ENCODE results near the gene GLRX3.
A peak's percentile ranks its signal among the peaks of the same experiment; 100 is the strongest.

GLRX3 gene

DNA sequence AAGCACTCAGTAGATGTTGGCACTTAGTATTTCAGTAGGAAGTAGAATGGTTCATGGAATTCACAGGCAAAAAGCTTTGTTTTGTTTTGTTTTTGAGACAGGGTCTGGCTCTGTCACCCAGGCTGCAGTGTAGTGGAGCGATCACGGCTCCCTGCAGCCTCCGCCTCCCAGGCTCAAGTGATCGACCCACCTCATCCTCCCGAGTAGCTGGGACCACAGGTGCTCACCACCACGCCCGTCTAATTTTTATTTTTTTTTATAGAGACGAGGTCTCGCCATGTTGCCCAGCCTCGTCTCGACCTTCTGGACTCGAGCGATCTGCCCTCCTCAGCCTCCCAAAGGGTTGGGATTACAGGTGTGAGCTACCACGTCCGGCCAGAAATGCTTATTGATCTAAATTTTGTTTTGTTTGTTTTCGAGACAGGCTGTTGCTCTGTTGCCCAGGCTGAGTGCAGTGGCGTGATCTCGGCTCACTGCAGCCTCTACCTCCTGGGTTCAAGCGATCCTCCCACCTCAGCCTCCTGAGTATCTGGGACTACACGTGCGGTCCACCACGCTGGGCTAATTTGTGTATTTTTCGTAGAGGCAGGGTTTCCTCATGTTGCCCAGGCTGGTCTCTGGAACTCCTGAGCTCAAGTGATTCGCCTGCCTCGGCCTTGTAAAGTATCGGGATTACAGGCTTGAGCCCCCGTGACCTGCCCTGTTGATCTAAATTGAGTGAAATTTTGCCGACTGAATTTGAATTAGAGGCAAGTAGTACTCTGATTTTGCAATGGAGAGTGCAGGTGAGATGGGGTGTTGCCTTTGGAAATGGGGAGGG, 1.7 kb downstream of the GLRX3 start:
- DNase-seq: no peak

DNA sequence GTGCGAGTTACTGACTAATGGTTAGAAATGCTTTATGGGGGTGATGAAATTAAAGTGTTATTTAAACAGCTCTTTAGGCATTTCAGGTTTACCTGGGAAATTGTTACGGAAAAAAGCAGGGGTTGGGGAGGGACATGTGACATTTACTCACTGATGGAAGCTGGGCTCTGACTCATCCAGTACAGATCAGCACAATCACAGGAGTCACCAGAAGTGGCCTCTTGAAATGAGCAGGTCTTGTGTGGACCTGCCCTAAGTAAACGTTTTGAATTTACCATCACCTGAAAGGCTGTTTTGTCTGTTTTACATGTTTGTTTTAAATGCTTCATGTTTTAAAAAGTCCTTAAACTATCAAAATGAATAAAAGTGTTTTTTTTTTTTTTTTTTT, 2.3 kb downstream of the GLRX3 start:
- no peak for DNase-seq

DNA sequence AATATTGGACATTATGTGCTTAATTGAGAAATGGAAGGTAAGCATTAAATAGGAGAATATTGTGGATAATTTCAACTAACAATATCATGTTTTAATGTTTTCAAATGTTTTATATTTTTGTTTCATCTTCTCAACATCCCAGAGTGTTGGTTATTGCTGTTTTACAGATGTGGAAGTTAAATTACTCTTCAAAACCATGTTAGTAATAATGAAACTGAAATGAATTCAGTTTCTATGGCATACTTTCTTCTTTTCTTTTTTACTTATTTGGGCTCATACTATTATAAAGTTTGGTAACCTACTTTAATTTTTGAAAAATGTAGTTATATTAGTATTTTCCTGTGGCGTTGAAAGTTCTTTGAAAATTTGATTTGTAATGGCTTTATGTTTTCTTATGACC, 4.2 kb downstream of the GLRX3 start:
- no peak for DNase-seq

DNA sequence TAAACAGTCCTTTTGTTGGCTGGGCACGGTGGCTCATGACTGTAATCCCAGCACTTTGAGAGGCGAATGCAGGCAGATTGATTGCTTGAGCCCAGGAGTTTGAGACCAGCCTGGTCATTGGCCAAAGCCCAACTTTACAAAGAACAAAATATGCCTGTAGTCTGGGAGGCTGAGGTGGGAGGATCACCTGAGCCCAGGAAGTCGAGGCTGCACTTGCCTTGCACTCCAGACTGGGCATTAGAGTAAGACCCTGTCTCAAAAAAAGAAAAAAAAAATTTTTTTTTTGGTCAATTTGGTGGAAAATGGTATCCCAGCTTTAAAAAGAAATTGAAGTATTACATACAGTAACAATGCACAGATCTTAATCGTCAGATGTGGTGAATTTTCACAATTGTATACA, 4.8 kb downstream of the GLRX3 start:
- no peak for DNase-seq

DNA sequence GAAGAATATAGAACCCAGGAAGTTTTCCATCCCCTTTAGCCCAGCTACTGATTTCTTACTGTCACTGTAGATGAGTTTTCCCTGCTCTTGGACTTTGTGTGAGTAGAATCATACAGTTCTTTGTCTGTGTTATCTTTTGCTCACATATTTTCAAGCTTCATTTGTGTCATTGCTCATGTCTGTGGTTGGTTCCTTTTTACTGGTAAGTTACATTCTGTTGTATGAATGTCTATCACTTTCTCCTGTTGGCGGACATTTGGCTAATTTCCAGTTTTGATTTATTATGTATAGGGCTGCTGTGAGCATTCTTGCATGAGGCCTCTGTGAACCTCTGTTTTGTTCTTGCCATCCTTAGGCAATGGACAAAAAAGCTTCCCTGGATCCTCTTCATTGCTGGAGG, 5.3 kb downstream of the GLRX3 start:
- DNase-seq: no peak

DNA sequence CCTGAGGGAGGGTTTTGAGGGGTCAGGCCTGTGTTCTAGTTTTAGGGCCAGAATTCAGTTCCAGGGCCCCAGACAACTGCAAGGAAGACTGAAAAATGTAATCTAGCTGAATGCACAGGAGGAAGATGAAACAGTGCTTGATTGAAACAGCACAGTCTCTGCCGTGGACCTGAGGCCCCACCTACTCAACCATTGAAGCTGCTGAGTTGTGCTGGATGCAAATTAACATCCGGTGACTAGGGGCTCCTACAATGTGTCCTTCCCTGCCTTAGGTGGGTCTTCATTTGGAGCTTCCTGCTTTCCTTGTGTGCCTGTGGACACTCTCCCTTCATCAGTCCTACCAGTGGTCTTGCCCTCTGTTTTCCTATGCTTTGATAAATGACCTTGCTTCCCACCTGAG, 5.7 kb downstream of the GLRX3 start:
- no peak for DNase-seq

DNA sequence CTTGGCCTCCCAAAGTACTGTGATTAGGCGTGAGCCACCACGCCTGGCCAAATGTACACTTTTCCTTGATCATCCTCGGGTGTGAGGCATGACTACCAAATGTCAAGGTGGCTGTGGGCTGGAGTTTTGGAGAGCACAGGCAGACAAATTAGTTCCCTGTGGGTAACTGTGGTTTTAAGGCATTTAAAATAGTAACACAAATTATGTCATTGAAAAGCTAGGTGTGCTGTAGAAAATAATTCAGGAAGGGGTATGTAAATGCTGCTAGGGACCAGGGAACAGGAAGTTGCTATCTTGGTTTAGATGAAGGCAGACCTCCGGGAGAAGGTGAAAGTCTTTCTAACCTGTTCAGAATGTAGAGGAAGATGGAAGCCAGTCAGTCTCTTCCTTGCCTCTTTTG, 9.9 kb downstream of the GLRX3 start:
- DNase-seq: no peak

DNA sequence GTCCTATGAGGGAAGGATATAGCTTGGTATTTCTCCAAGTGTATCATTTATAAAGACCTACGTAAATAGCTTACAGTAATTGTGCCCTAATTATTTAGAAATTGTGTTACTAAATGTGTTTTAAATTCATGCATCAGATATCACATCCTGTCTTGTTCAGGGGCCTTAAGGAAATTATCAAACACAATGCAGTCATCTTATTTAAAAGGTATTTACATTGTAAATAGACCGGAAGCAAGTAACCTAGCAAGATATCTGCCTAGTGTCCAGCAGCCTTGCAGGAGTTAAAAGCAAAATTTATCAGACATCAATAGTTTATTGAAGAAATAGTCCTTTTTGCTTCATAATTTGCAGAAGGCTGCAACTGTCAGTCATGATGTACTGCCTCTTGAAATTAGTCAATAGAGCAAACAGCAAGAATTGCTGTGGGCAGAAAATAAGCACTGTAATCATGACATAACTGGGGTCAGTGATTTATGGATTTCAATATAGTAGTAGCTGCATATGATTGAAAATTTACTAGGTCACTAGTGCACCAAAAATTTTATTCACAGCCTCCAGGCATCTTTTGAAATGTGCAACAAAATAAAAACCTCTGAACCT, 23.1 kb downstream of the GLRX3 start:
- no peak for DNase-seq

DNA sequence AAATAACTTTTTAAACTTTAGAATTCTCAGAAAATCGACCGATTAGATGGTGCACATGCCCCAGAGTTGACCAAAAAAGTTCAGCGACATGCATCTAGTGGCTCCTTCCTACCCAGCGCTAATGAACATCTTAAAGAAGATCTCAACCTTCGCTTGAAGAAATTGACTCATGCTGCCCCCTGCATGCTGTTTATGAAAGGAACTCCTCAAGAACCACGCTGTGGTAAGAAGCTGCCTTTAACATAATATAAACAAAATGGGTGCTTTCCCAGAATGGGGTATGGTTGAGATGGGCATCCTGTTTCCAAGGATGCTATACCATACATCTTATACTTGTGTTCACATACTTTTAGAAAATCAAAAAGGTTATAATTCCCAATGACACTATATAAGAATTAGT, 24.6 kb downstream of the GLRX3 start:
- DNase-seq: no peak

DNA sequence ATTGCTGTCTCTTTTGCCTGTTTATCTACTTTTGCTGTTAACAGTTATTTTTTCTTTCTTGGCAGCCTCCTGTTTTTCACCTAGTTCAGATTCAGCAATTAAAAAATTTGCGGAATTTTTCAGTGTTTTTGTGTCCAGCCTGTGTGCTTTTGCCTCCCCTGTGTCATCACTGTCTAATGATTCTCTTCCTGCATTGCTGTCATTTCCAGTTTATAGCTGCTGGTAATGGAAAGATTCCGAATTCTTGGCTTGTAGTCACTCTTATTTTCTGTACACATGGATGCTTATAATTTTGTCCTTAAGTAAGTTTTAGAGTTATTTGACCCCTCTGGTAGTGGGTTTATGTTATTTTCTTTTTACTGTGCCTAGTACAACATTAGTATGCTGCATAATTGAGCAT, 25.1 kb downstream of the GLRX3 start:
- no peak for DNase-seq

DNA sequence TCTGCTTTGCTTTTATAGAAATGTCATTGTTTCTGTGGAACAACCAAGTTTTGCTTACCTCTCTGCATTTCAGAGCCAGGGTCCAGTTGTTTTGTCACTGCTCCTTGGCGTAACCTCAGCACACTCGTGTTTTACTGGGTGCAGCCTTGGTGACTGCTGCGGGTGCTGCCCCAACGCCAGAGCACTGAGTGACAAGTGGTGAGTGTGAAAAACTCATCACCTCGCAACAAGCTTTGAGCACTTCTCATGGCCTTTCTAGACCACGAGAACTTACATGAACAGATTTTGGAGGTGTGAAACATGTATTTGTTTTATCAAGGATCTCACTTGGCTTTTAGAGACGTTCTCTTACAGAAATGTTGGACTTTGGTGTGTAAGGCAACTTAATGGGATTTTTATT, 31.0 kb downstream of the GLRX3 start:
- no peak for DNase-seq

DNA sequence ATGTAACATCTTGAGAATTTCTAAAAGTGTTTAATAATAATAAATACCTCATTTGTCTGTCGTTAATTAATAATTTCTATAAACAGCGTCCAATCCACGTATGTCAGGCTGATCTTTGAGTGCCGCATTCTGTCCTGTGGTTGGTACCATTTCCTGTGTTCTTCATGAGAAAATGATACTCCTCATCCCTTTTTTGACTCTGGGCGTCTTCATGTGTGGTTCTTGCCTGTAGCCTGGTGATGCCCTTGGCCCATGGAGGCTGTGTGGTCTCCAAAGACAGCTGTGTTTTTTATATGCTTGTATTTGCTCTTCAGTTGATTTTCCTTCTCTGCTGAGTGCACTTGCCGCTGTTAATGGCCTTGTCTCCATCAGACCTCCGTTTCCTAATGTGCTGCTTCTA, 31.5 kb downstream of the GLRX3 start:
- no peak for DNase-seq

DNA sequence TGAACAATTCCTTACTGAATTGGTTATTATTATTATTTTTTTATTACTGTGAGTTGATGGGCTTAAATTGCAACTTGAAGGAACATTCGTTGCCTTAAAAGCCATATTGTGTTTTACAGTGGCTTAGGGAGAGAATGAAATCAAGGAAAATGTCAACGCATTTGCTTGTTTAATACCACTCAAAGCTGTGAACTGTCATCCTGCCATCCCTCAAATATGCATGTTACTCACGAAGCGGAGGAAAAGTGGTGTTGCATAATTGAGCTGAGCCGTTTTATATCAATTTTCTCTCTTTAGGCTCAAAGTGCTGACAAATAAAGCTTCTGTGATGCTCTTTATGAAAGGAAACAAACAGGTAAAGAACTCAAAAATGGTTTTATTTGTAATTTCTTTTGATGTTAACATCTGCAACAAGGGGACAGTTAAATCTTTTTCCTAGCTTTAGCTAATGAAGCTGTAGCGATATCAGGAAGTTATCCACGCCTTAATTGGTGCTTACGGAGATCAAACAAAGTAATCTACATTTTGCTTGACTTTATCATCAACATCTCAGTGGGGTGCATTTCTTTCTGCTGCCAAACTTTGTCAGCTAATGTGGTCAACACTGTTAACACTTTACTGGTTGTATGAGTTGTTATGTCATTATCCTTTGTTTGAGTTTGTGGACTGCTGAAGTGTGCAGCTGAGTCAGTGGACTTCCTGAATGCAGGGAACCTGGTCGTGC, 33.1 kb downstream of the GLRX3 start:
- no peak for DNase-seq

DNA sequence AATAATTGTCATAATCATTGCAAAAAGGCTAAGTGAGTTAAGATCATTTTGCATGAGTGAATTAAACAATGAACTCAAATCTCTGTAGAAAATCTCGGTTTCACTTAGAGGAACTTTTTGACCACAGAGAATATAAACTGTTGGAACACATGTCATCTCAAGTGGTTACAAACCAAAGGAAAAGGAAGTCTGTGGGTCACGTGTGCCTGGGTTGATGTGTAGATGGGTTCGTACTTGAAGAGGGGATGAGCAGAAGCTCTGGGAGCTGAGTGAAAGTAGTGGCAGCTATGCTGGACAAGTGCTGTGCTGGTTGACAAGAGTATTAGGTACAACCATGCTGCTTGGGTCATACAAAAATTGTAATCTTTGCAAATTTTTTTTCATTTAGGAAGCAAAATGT, 35.0 kb downstream of the GLRX3 start:
- DNase-seq: no peak

DNA sequence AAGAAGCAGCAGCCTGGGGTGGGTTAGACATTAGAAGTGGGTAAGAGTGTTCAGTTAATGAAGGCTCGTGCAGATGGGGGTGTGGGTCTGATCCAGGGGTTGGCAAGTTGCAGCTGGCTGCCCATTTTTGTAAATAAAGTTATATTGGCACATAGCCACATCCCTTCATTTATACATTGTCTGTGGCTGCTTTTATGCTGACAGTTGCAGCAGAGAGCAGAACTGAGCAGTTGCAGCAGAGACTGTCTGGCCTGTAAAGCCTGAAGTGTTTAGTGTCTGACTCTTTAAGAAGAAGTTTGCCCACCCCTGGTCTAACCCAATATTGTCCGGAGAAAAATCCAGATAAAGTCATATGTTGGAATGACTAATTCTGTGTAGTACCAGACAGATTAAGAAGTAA, 38.1 kb downstream of the GLRX3 start:
- no peak for DNase-seq

DNA sequence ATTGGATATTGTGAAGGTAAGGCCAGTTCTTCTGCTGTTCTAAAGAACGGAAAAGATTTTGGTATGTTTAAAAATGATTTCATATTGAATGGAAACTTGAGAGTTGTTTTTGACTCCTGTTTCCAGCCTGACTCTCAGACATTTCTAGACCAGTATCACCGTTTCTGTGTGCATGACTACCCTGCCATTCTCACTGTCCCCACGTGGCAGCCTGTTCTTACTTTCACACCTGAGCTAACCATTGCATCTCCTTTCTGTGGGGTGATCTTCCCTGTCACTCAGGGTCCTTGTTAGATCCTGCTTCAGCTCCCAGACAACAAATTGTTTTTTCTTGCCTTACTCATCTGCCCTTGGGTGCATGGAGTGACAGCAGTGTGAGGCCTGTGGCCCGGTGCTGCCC, 38.9 kb downstream of the GLRX3 start:
- no peak for DNase-seq

DNA sequence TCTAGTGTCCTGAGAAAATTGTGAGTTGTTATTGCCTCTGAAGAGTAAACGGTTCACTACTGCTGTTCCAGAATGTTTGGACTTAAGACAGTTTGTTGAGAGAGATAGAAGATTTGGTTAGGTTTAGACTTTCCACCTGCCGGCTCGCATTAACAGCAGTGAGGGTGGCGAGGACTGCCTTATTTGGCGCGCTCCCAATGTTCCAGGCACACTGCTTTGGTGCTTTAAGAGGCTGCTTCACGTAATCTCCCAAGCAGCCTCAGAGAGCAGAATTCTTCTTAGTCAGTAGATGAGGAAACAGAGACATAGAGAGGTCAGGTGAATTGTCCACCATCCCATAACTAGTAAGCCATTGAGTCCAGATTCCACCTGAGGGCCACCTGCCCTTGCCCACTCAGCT, 41.1 kb downstream of the GLRX3 start:
- DNase-seq: no peak

DNA sequence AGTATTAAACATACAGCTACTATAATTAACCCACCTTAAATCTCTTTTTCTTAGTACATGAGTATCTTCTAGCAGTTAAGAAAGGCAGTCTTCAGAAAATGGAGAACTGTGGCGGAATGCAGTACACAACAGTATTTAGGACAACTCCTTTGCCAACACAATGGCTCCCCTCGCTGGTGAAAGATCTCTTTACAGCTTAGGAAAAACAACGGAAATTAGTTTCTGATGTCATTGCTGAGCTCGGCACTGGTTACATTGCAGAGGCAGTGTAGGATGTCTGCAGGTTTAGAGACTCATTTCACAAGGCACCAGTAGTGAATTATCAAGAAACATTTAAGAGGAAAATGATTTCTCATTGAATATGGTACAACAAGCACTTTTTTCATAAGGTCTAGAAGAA, 43.4 kb downstream of the GLRX3 start:
- peak; percentile 64 for DNase-seq

DNA sequence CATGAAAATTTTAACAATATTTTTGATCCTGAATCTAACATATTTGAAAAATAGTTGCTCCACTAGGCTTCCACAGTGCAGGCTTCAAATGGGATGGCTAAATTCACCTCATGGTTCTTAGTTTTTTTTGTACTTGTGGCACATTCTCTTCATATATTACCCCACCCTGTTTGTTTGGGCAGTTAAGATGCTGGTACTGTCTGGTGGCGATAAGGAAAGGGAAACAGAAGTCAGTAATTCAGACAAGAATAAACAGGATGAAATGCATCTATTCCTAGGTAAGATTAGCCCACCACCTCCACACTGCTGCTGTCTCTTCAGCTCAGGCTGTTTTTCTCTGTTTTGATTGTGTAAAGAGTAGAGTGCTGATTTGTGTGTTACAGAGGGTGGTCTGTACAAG, 44.2 kb downstream of the GLRX3 start:
- DNase-seq: no peak

DNA sequence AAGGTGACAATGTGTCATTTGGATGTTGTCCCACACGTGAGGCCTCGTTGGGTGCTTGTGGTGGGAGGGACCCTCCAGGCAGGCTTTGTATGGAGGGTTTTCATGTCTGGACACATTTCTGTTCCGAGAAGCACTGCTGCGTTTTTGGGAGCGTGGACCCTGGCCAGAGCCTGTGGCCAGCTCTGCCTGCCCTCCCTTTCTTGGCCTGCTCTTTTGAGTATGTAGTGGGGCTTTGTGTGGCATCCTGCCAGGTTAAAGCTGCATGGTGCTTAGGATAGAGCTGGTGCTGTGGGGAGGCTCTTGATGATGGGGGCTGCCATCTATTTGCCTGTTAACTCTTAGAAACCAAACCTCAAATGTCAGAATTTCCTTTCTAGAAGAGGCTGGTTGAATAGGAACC, 45.7 kb downstream of the GLRX3 start:
- DNase-seq: no peak

DNA sequence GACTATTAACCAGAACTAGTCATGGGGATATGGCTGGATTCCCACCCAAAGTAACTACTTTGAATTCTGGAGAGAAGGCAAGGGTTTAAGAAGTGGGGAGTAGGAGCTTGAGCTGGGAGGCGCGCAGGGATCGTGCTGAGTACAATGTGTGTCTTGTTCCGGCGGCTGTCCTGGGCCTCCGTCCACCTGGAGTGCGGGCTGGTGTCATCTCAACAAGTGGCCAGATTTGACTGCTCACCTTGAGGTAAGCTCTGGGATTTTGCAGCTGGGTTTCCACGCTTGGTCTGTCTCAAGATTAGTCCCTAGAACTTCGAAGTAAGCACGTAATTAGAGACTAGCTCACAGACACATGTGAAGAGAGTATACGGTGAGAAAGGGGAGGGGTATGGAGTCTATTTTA, 49.4 kb downstream of the GLRX3 start:
- DNase-seq: no peak

DNA sequence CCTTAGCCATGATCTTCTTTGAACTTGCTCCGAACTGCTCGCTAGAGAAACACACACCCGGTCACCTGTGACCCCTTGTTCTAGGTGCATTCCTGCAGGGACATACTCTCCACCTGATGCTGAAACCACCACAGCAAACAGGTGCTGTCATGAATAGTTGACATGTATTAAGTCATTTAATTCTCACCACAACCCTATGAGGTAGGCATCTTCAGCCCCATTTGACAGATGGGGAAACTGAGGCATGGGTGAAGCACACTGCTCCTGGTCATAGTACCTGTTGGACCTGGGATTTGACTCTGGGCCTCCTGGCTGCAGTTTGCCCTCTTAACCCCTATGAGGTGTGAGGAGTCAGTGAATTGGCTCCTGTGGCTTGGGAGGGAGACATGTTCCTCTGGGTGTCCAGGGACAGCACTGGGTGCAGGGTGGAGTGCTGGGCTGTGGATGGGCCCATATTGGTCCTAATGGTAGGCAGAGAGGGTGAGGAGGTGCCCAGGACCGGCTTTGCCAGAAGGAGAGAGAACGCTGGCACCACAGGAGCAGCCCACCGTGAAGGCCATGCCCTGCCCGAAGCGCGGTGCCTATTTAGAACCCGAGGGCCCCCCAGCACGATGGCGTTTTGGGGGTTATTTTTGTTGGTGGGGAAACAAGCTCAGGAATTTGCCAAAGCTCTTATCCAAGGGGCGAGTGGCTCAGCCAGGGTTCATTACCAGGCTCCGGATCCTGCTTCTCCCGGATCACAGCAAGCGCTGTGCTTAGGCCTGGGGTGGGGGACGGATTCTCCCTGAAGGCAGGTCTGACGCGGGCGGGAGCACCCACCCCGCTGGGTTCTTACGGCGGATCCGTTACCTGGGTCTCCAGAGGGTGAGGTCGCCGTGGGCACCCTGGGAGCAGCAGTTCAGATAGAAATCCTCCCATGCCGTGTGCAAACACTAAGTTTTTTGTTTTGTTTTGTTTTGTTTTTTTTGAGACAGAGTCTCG, 52.3 kb downstream of the GLRX3 start:
- DNase-seq: no peak

DNA sequence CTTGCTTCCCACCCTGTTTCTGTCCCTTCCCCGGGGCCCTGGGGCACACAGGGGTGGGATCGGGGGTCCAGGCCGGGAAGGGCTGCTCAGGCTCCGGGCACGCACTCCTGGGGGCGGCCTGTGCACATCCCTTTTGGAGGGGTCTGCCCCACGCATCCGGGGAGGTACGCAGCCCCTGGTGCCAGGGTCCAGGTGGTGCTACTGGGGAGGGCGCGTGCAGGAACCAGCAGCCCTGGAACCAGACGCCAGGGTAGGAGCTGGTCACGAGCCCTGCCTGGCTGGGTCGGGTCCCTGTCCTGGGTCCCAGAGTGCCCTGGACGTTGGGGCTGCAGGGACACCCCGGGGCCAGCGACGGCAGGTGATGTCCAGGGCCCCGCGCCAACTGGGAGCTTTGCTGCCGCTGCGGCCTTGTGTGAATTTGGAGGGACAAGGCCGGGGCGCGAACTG, 53.4 kb downstream of the GLRX3 start:
- DNase-seq: peak; percentile 20

Measured in femur (tissue), 1 donor.